NCI-H146 (cell line): Measurements from ENCODE around the gene GRIN2A.
"Not testable (repeated sequence)": the region's sequence is repeated elsewhere in the genome, so short reads cannot be mapped to it uniquely, and the experiment has no call there.

Experiments
- DNase-seq: peaks from one replicate; lab custom pipeline; 2025; lab: John Stamatoyannopoulos, UW

Gene GRIN2A

GRCh38 chr16:9911989-9912388, 270.2 kb downstream of the GRIN2A start:
- no peak for DNase-seq

- DNase-seq: no peak
Measured at GRCh38 chr16:9911231-9911630, 271.0 kb downstream of the GRIN2A start.

- no peak for DNase-seq
Measured at GRCh38 chr16:9909072-9909825, 273.0 kb downstream of the GRIN2A start.

GRCh38 chr16:9908613-9909012, 273.6 kb downstream of the GRIN2A start:
- no peak for DNase-seq

GRCh38 chr16:9907752-9908151, 274.5 kb downstream of the GRIN2A start:
- no peak for DNase-seq

GRCh38 chr16:9906218-9906617, 276.0 kb downstream of the GRIN2A start:
- DNase-seq: no peak

- no peak for DNase-seq
Measured at GRCh38 chr16:9904526-9904925, 277.7 kb downstream of the GRIN2A start.

GRCh38 chr16:9900576-9900975, 281.7 kb downstream of the GRIN2A start:
- DNase-seq: no peak

- no peak for DNase-seq
Measured at GRCh38 chr16:9898555-9898954, 283.7 kb downstream of the GRIN2A start.

- no peak for DNase-seq
Measured at GRCh38 chr16:9898124-9898523, 284.1 kb downstream of the GRIN2A start.

GRCh38 chr16:9895817-9896216, 286.4 kb downstream of the GRIN2A start:
- DNase-seq: no peak

- no peak for DNase-seq
Measured at GRCh38 chr16:9885876-9886275, 296.4 kb downstream of the GRIN2A start.

GRCh38 chr16:9885467-9885866, 296.8 kb downstream of the GRIN2A start:
- DNase-seq: no peak

GRCh38 chr16:9875981-9876380, 306.2 kb downstream of the GRIN2A start:
- not testable (repeated sequence) for DNase-seq

GRCh38 chr16:9874219-9874618, 308.0 kb downstream of the GRIN2A start:
- no peak for DNase-seq

GRCh38 chr16:9870962-9871361, 311.3 kb downstream of the GRIN2A start:
- no peak for DNase-seq

- DNase-seq: no peak
Measured at GRCh38 chr16:9869776-9870175, 312.5 kb downstream of the GRIN2A start.

GRCh38 chr16:9868606-9869149, 313.6 kb downstream of the GRIN2A start:
- no peak for DNase-seq

- DNase-seq: no peak
Measured at GRCh38 chr16:9867176-9867575, 315.1 kb downstream of the GRIN2A start.

- no peak for DNase-seq
Measured at GRCh38 chr16:9864461-9864860, 317.8 kb downstream of the GRIN2A start.

- DNase-seq: no peak
Measured at GRCh38 chr16:9862327-9862726, 319.9 kb downstream of the GRIN2A start.

- no peak for DNase-seq
Measured at GRCh38 chr16:9860876-9861275, 321.4 kb downstream of the GRIN2A start.

GRCh38 chr16:9859701-9860327, 322.4 kb downstream of the GRIN2A start:
- DNase-seq: no peak
